Astrocyte (in vitro differentiated cells and primary cell): ENCODE results near the gene ARHGAP1. TPM values are rescaled to one million over a fixed set of nuclear protein-coding genes. Genes with fewer than 3 reads are reported as not detected.

Experiments
- DNase-seq: peaks from one replicate; pipeline ENCODE4 v3.0.0-alpha.2; 2010; ENCODE audit warnings: low read depth
- FAIRE-seq: peaks from 2 replicates; lab custom pipeline; 2011; peaks lifted over from hg19 to GRCh38; lab: Jason Lieb, UNC
- H2AFZ ChIP-seq: 2 replicates; pipeline ENCODE4 v1.6.0; 2012; ENCODE audit warnings: low read depth, low read length, inconsistent platforms
- H3K27ac ChIP-seq: 2 replicates; pipeline ENCODE4 v1.5.1; 2011; ENCODE audit warnings: low read depth, low read length, inconsistent platforms
- H3K27me3 ChIP-seq: 2 replicates; pipeline ENCODE4 v1.6.0; 2011; ENCODE audit warnings: low read length, inconsistent platforms; ENCODE audit not compliant: insufficient read depth
- H3K36me3 ChIP-seq: 2 replicates; pipeline ENCODE4 v1.5.1; 2011; ENCODE audit warnings: low read length, inconsistent platforms; ENCODE audit not compliant: insufficient read depth
- H3K4me1 ChIP-seq: 2 replicates; pipeline ENCODE4 v1.5.1; 2011; ENCODE audit warnings: low read length, inconsistent platforms; ENCODE audit not compliant: insufficient read depth
- H3K4me2 ChIP-seq: 2 replicates; pipeline ENCODE4 v1.6.0; 2012; ENCODE audit warnings: low read length, inconsistent platforms
- H3K4me3 ChIP-seq: 2 replicates; pipeline ENCODE4 v1.5.1; 2011; ENCODE audit warnings: low read depth, mild to moderate bottlenecking, low read length, inconsistent platforms; ENCODE audit not compliant: insufficient read depth
- H3K79me2 ChIP-seq: 2 replicates; pipeline ENCODE4 v1.6.0; 2012; ENCODE audit warnings: mild to moderate bottlenecking, low read length, inconsistent platforms; ENCODE audit not compliant: insufficient read depth
- H3K9ac ChIP-seq: 2 replicates; pipeline ENCODE4 v1.6.0; 2012; ENCODE audit warnings: mild to moderate bottlenecking, low read length, inconsistent platforms
- H3K9me3 ChIP-seq: 2 replicates; pipeline ENCODE4 v1.5.1; 2012; ENCODE audit warnings: low read depth, mild to moderate bottlenecking, low read length, inconsistent platforms; ENCODE audit not compliant: insufficient read depth
- H4K20me1 ChIP-seq: 2 replicates; pipeline ENCODE4 v1.6.0; 2012; ENCODE audit warnings: low read length, inconsistent platforms; ENCODE audit not compliant: insufficient read depth
- H3K27ac Mint-ChIP-seq: one replicate; pipeline ENCODE4 v1.8.0; 2021; ENCODE audit warnings: mild to moderate bottlenecking, mixed read lengths; ENCODE audit not compliant: unreplicated experiment
- H3K27me3 Mint-ChIP-seq: one replicate; pipeline ENCODE4 v1.8.0; 2021; ENCODE audit warnings: low read depth, mixed read lengths; ENCODE audit not compliant: unreplicated experiment
- H3K36me3 Mint-ChIP-seq: one replicate; pipeline ENCODE4 v1.8.0; 2021; ENCODE audit warnings: low read depth, mixed read lengths; ENCODE audit not compliant: unreplicated experiment
- H3K4me1 Mint-ChIP-seq: one replicate; pipeline ENCODE4 v1.8.0; 2021; ENCODE audit warnings: low read depth, mixed read lengths; ENCODE audit not compliant: unreplicated experiment
- H3K4me3 Mint-ChIP-seq: one replicate; pipeline ENCODE4 v1.8.0; 2021; ENCODE audit warnings: mild to moderate bottlenecking, moderate library complexity, mixed read lengths; ENCODE audit not compliant: unreplicated experiment
- H3K9me3 Mint-ChIP-seq: one replicate; pipeline ENCODE4 v1.8.0; 2021; ENCODE audit warnings: mild to moderate bottlenecking, mixed read lengths; ENCODE audit not compliant: unreplicated experiment
- EZH2 ChIP-seq: IDR thresholded peaks from 2 replicates; pipeline ENCODE4 v1.6.1; 2012; ENCODE audit warnings: mild to moderate bottlenecking, low read length, inconsistent platforms; ENCODE audit not compliant: insufficient read depth
- total RNA-seq: library from RNA; stranded (reverse); gene quantifications from 2 replicates; pipeline ENCODE4 v1.2.1, GENCODE V29; 2021
- TF ChIP-seq, protein P1 (sequence below): IDR thresholded peaks from 2 replicates; pipeline ENCODE4 v1.5.1; 2011; ENCODE audit warnings: low read depth, mild to moderate bottlenecking, inconsistent platforms, low read length, moderate library complexity; ENCODE audit not compliant: insufficient read depth

The ARHGAP1 gene
- total RNA-seq, 1 donor from 2014 or later, result 116 TPM

DNA sequence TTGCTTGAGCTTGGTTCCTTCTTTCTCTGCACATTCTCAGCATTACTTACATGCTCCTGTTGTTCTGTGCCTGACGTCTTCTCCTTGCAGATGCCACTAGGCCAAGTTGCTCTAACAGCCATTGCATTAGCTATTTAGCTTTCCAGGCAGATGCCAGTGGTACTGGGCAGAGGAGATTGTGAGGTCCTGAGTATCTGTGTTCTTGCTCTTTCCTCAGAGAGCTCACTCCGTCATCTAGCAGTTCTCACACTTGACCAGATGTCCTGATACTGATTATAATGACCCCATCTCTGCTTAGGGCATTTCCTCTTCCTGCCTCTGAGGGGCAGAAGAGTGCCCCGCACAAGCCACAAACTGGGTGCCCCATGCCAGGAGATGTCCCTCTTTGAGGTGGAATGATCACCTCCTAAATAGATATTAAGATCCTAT is 30.7 kb downstream of the ARHGAP1 start:
- TF ChIP-seq EZH2, result no peak
- TF ChIP-seq, protein P1, sequence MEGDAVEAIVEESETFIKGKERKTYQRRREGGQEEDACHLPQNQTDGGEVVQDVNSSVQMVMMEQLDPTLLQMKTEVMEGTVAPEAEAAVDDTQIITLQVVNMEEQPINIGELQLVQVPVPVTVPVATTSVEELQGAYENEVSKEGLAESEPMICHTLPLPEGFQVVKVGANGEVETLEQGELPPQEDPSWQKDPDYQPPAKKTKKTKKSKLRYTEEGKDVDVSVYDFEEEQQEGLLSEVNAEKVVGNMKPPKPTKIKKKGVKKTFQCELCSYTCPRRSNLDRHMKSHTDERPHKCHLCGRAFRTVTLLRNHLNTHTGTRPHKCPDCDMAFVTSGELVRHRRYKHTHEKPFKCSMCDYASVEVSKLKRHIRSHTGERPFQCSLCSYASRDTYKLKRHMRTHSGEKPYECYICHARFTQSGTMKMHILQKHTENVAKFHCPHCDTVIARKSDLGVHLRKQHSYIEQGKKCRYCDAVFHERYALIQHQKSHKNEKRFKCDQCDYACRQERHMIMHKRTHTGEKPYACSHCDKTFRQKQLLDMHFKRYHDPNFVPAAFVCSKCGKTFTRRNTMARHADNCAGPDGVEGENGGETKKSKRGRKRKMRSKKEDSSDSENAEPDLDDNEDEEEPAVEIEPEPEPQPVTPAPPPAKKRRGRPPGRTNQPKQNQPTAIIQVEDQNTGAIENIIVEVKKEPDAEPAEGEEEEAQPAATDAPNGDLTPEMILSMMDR, result no peak
- H3K27ac Mint-ChIP-seq, result no peak overlapping the region
- peaks cover under 1% of the 10 kb centered on the region for H3K4me1 ChIP-seq
- peaks cover 2% of the 10 kb centered on the region for H4K20me1 ChIP-seq
- H3K27ac ChIP-seq, result no peak overlapping the region
- no peak overlapping the region for H3K9ac ChIP-seq
- H3K27me3 Mint-ChIP-seq, result no peaks in the 10 kb centered on the region
- H3K4me3 Mint-ChIP-seq, result no peak overlapping the region
- no peaks in the 10 kb centered on the region for H3K9me3 ChIP-seq
- FAIRE-seq (no peak), DNase-seq (no peak)
- no peaks in the 10 kb centered on the region for H3K9me3 Mint-ChIP-seq
- H3K4me1 Mint-ChIP-seq, result peaks cover 9% of the 10 kb centered on the region
- H3K4me2 ChIP-seq, result no peak overlapping the region
- peaks cover 43% of the 10 kb centered on the region for H3K36me3 ChIP-seq
- H3K4me3 ChIP-seq, result no peak overlapping the region
- no peaks in the 10 kb centered on the region for H3K27me3 ChIP-seq
- H3K79me2 ChIP-seq, result no peaks in the 10 kb centered on the region
- no peak overlapping the region for H2AFZ ChIP-seq
- H3K36me3 Mint-ChIP-seq, result peaks cover 33% of the 10 kb centered on the region

DNA sequence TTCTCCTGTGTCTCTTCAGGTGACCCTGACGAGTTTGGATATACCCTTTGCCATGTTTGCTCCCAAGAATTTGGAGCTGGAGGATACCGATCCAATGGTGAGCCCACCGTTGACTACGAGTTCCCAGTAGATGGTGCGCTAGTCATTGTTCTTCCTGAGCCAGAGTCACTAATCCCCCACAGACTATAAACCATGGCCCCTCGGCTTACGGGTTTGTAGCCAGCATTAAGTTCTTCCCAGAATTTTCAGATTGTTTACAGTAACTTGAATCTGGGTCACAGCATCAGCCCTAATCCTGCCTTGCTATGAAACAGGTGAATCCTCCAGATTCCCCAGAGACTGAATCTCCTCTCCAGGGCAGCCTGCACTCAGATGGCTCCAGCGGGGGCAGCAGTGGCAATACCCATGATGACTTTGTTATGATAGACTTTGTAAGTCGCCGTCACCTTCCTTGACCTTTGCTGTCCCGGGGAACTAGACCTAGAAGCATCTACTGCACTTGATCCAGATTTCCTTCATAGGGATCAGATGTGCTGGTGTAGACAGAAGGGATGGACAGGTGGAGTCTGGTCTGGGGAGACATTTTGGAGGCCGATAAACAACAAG is 31.8 kb downstream of the ARHGAP1 start:
- Histone ChIP-seq H4K20me1 (peaks cover 5% of the 10 kb centered on the region), H3K9me3 (no peaks in the 10 kb centered on the region), H3K4me1 (peaks cover 2% of the 10 kb centered on the region), H3K9ac (no peak overlapping the region), H3K27me3 (no peaks in the 10 kb centered on the region), H2AFZ (no peak overlapping the region), H3K27ac (no peak overlapping the region), H3K4me2 (no peak overlapping the region), H3K4me3 (no peak overlapping the region), H3K36me3 (peaks cover 42% of the 10 kb centered on the region), H3K79me2 (no peaks in the 10 kb centered on the region)
- H3K4me1 Mint-ChIP-seq, result peaks cover 8% of the 10 kb centered on the region
- H3K27me3 Mint-ChIP-seq, result no peaks in the 10 kb centered on the region
- H3K27ac Mint-ChIP-seq, result no peak overlapping the region
- no peaks in the 10 kb centered on the region for H3K9me3 Mint-ChIP-seq
- peaks cover 34% of the 10 kb centered on the region for H3K36me3 Mint-ChIP-seq
- DNase-seq (no peak), FAIRE-seq (no peak)
- TF ChIP-seq, protein P1, result no peak
- no peak for TF ChIP-seq EZH2
- H3K4me3 Mint-ChIP-seq, result no peak overlapping the region

DNA sequence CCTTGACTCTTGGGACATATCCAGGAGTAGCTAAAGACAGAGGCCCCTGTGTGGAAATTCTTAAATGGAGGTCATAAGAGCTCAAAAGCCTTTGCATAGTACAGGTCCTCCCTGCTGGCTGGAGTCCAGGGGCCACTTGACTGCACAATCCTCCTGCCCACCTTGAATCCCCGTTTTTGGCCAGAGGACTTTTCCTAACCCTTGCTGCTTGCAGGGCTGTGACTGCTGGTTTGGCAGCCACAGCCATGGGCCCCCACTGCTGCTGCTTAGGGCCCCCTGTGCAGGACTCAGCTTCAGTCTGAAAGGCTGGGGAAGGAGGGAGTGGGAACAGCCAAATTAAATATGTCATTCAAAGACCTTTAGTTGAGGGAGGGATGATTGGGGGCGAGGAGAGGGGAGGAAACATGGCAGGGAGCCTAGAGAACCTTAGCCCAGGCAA is 33.4 kb downstream of the ARHGAP1 start:
- no peak overlapping the region for H3K27ac Mint-ChIP-seq
- no peak overlapping the region for H3K27ac ChIP-seq
- H3K27me3 Mint-ChIP-seq, result no peaks in the 10 kb centered on the region
- H4K20me1 ChIP-seq, result peaks cover 8% of the 10 kb centered on the region
- H3K36me3 Mint-ChIP-seq, result peaks cover 30% of the 10 kb centered on the region
- no peak overlapping the region for H3K4me3 Mint-ChIP-seq
- H3K9me3 Mint-ChIP-seq, result no peaks in the 10 kb centered on the region
- no peak overlapping the region for H3K4me3 ChIP-seq
- no peak for TF ChIP-seq EZH2
- TF ChIP-seq, protein P1, result no peak
- H3K36me3 ChIP-seq, result peaks cover 40% of the 10 kb centered on the region
- DNase-seq (no peak), FAIRE-seq (no peak)
- H3K79me2 ChIP-seq, result no peaks in the 10 kb centered on the region
- H3K4me1 ChIP-seq, result peaks cover 7% of the 10 kb centered on the region
- H2AFZ ChIP-seq, result no peak overlapping the region
- no peak overlapping the region for H3K9ac ChIP-seq
- H3K4me2 ChIP-seq, result no peak overlapping the region
- H3K4me1 Mint-ChIP-seq, result peaks cover 12% of the 10 kb centered on the region
- H3K9me3 ChIP-seq, result no peaks in the 10 kb centered on the region
- H3K27me3 ChIP-seq, result no peaks in the 10 kb centered on the region
